WTC11 (cell line): ENCODE measurements around the gene UNKL. TPM values are rescaled to one million over a fixed set of nuclear protein-coding genes. Genes with fewer than 3 reads are reported as not detected.

ENCODE experiments used
- ATAC-seq: fragments of 200-7000 bp; cut with Tn5 transposase; 2 replicates; pipeline ENCODE4 v1.10.0; 2021; ENCODE audit warnings: mild to moderate bottlenecking, moderate library complexity
- CTCF ChIA-PET: fragments of 300-600 bp; sonication (Branson Sonifier 250); formaldehyde crosslinking; loops from one replicate; lab custom pipeline; 2021; ENCODE audit warnings: antibody characterized with exemption; lab: Charles Lee
- POLR2A ChIA-PET: fragments of 350-600 bp; sonication (Branson Sonifier 250); formaldehyde crosslinking; loops from one replicate; lab custom pipeline; 2021; ENCODE audit warnings: antibody characterized with exemption; lab: Charles Lee
- DNase-seq: peaks from one replicate; pipeline ENCODE4 v3.0.0; 2021; ENCODE audit warnings: low spot score
- H3K27ac Mint-ChIP-seq: 2 replicates; pipeline ENCODE4 v1.8.0; 2021; ENCODE audit warnings: mixed read lengths
- H3K27me3 Mint-ChIP-seq: 2 replicates; pipeline ENCODE4 v1.8.0; 2021; ENCODE audit warnings: low read depth, mild to moderate bottlenecking, moderate library complexity, mixed read lengths
- H3K36me3 Mint-ChIP-seq: 2 replicates; pipeline ENCODE4 v1.8.0; 2021; ENCODE audit warnings: mixed read lengths
- H3K4me1 Mint-ChIP-seq: 2 replicates; pipeline ENCODE4 v1.8.0; 2022; ENCODE audit warnings: mixed read lengths
- H3K4me3 Mint-ChIP-seq: 2 replicates; pipeline ENCODE4 v1.8.0; 2021; ENCODE audit warnings: mild to moderate bottlenecking, moderate library complexity, mixed read lengths
- H3K9me3 Mint-ChIP-seq: 2 replicates; pipeline ENCODE4 v1.8.0; 2021; ENCODE audit warnings: mixed read lengths
- ERG ChIP-seq: fragments of 250-450 bp; sonication (Bioruptor Pico); IDR thresholded peaks from 2 replicates; pipeline ENCODE4 v1.8.0; 2021; ENCODE audit warnings: mild to moderate bottlenecking
- ETV6 ChIP-seq: sonication (generic); formaldehyde crosslinking; IDR thresholded peaks from 2 replicates; pipeline ENCODE4 v1.8.1; 2022; ENCODE audit warnings: mild to moderate bottlenecking, missing genetic modification reagents
- FOXJ3 ChIP-seq: sonication (generic); formaldehyde crosslinking; IDR thresholded peaks from 2 replicates; pipeline ENCODE4 v1.9.0; 2021; ENCODE audit warnings: missing genetic modification reagents, mild to moderate bottlenecking, borderline replicate concordance
- FOXP1 ChIP-seq: sonication (generic); formaldehyde crosslinking; IDR thresholded peaks from 2 replicates; pipeline ENCODE4 v1.8.0; 2022; ENCODE audit warnings: missing genetic modification reagents, mild to moderate bottlenecking, moderate library complexity, borderline replicate concordance
- HMGA2 ChIP-seq: fragments of 250-450 bp; sonication (Bioruptor Pico); IDR thresholded peaks from 2 replicates; pipeline ENCODE4 v1.4.0; 2021; ENCODE audit warnings: mild to moderate bottlenecking, moderate library complexity
- JAZF1 ChIP-seq: fragments of 250-450 bp; sonication (Bioruptor Pico); IDR thresholded peaks from 2 replicates; pipeline ENCODE4 v1.9.0; 2021; ENCODE audit warnings: moderate library complexity, mild to moderate bottlenecking, inconsistent platforms
- KAT7 ChIP-seq: sonication (generic); formaldehyde crosslinking; IDR thresholded peaks from 2 replicates; pipeline ENCODE4 v1.8.1; 2023; ENCODE audit warnings: missing genetic modification reagents, mild to moderate bottlenecking, borderline replicate concordance
- MLX ChIP-seq: sonication (generic); formaldehyde crosslinking; IDR thresholded peaks from 2 replicates; pipeline ENCODE4 v1.8.1; 2023; ENCODE audit warnings: mild to moderate bottlenecking, missing genetic modification reagents, moderate library complexity
- NFYB ChIP-seq: sonication (generic); formaldehyde crosslinking; conservative IDR thresholded peaks from 2 replicates; pipeline ENCODE4 v1.8.0; 2022; ENCODE audit warnings: low read depth, missing genetic modification reagents
- SMAD4 ChIP-seq: sonication (generic); formaldehyde crosslinking; IDR thresholded peaks from 2 replicates; pipeline ENCODE4 v1.8.0; 2022; ENCODE audit warnings: mild to moderate bottlenecking, missing genetic modification reagents
- SP1 ChIP-seq: sonication (generic); formaldehyde crosslinking; conservative IDR thresholded peaks from 2 replicates; pipeline ENCODE4 v1.8.1; 2022; ENCODE audit warnings: missing genetic modification reagents
- TEAD4 ChIP-seq: sonication (generic); formaldehyde crosslinking; IDR thresholded peaks from 2 replicates; pipeline ENCODE4 v1.8.0; 2022; ENCODE audit warnings: mild to moderate bottlenecking, missing genetic modification reagents
- ZNF121 ChIP-seq: sonication (generic); formaldehyde crosslinking; IDR thresholded peaks from 2 replicates; pipeline ENCODE4 v1.8.0; 2023; ENCODE audit warnings: missing genetic modification reagents
- ZNF281 ChIP-seq: sonication (generic); formaldehyde crosslinking; IDR thresholded peaks from 2 replicates; pipeline ENCODE4 v1.8.0; 2023; ENCODE audit warnings: mild to moderate bottlenecking, missing genetic modification reagents
- ZNF416 ChIP-seq: fragments of 250-450 bp; sonication (Bioruptor Pico); IDR thresholded peaks from 2 replicates; pipeline ENCODE4 v1.9.0; 2021; ENCODE audit warnings: mild to moderate bottlenecking, inconsistent platforms
- ZNF423 ChIP-seq: fragments of 250-450 bp; sonication (Bioruptor Pico); IDR thresholded peaks from 2 replicates; pipeline ENCODE4 v2.1.2; 2022; ENCODE audit warnings: mild to moderate bottlenecking, moderate library complexity
- ZNF425 ChIP-seq: fragments of 250-450 bp; sonication (Bioruptor Pico); conservative IDR thresholded peaks from 2 replicates; pipeline ENCODE4 v1.9.0; 2021; ENCODE audit warnings: mild to moderate bottlenecking
- ZNF532 ChIP-seq: fragments of 250-450 bp; sonication (Bioruptor Pico); IDR thresholded peaks from 2 replicates; pipeline ENCODE4 v1.9.0; 2021; ENCODE audit warnings: mild to moderate bottlenecking, borderline replicate concordance
- ZNF671 ChIP-seq: fragments of 250-450 bp; sonication (Bioruptor Pico); IDR thresholded peaks from 2 replicates; pipeline ENCODE4 v1.8.0; 2021; ENCODE audit warnings: mild to moderate bottlenecking
- total RNA-seq: library from RNA; stranded (reverse); gene quantifications from 3 replicates; pipeline ENCODE4 v1.2.3, GENCODE V29; 2021

The UNKL gene
- total RNA-seq, 1 experiment from 2014 or later, result 53.3 TPM

- TF ChIP-seq ZNF281, result no peak
Measured at GRCh38 chr16:1348926-1349325, 65.6 kb downstream of the UNKL start (continued).

- Mint-ChIP-seq H3K4me1 (peaks cover 9% of the 10 kb centered on the region), H3K4me3 (no peak overlapping the region), H3K27me3 (no peaks in the 10 kb centered on the region), H3K9me3 (no peaks in the 10 kb centered on the region), H3K36me3 (no peaks in the 10 kb centered on the region; the same call in 1 of the 2 replicates), H3K27ac (no peak overlapping the region)
- TF ChIP-seq TEAD4 (CRISPR knock-in tag), result no peak
- TF ChIP-seq FOXP1, result no peak
- no peak for TF ChIP-seq ZNF423 (CRISPR knock-in tag)
- no peak for TF ChIP-seq ZNF416 (CRISPR knock-in tag)
- TF ChIP-seq FOXJ3 (CRISPR knock-in tag), result no peak
- TF ChIP-seq KAT7 (CRISPR knock-in tag), result no peak
- no peak for TF ChIP-seq ZNF425 (CRISPR knock-in tag)
- no peak for TF ChIP-seq ZNF671 (CRISPR knock-in tag)
- TF ChIP-seq ZNF121 (CRISPR knock-in tag), result no peak
- no peak for TF ChIP-seq ZNF532 (CRISPR knock-in tag)
- TF ChIP-seq ERG, result no peak
- TF ChIP-seq MLX (CRISPR knock-in tag), result no peak
- TF ChIP-seq NFYB (CRISPR knock-in tag), result no peak
- TF ChIP-seq SP1 (CRISPR knock-in tag), result no peak
- TF ChIP-seq ETV6 (CRISPR knock-in tag), result no peak
- no peak for TF ChIP-seq SMAD4 (CRISPR knock-in tag)
- no peak for TF ChIP-seq HMGA2
- no peak for TF ChIP-seq JAZF1 (CRISPR knock-in tag)
- CTCF ChIA-PET, result interaction anchor here (1.1 kb wide), 1 partner anchor 11 kb away, joined by 3 read pairs; no protein-coding TSS in a partner anchor
- ATAC-seq (no peak), DNase-seq (no peak)
- POLR2A ChIA-PET, result no interaction called here
Measured at GRCh38 chr16:1348441-1348840, 66.1 kb downstream of the UNKL start.
